ENCODE data around the gene RAET1E.

Gene RAET1E

DNA sequence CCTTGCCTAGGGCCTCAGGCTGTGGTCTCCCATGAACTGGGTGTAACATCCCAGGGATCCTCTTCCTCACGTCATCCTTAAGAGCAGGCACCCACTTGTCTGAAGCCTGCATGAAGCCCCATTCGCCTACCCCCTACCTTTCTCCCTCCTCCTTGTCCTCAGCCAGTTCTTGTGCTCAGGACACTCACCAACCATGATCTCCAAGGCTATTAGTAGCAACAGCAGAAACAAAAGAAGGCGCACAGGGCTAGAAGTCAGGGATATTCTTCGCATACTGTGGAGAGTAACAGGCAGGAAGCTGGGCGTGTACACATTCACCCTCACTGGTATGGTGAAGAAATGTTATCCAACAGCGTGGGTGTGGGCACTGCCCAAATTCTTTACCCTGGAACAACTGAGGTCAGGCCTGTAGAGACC lies 7.3 kb downstream of the RAET1E start:
- no peak for DNase-seq (ENCODE audit: low read depth in 2 of 2)

GRCh38 chr6:149889326-149889725 lies 8.6 kb downstream of the RAET1E start:
- DNase-seq (ENCODE audit: low read depth in 2 of 2) = no peak

- no peak for DNase-seq (ENCODE audit: low read depth in 2 of 2)
These were observed 9.3 kb downstream of the RAET1E start for GRCh38 chr6:149888659-149889058.

GRCh38 chr6:149888093-149888492 lies 9.8 kb downstream of the RAET1E start:
- no peak for DNase-seq (ENCODE audit: low read depth in 2 of 2)

DNA sequence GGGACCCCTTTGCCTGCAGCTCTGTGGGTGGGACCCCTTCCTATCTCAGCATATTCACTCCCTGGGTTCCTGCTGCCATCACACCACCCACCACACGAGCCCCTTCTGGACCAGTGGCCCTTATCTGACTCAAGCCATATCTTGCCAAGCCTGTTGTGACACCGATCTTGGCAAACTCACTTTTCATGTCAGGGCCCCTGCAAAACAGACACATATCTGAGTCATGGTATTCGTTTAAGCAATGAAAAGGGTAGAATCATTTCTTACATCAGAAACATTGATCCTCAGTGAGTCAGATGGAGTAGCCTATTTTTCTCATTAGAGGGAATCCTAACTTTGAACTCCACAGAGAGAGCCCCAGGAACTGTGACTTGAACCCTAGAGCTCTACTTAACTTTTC lies 10.6 kb downstream of the RAET1E start:
- no peak for DNase-seq (ENCODE audit: low read depth in 2 of 2)

DNA sequence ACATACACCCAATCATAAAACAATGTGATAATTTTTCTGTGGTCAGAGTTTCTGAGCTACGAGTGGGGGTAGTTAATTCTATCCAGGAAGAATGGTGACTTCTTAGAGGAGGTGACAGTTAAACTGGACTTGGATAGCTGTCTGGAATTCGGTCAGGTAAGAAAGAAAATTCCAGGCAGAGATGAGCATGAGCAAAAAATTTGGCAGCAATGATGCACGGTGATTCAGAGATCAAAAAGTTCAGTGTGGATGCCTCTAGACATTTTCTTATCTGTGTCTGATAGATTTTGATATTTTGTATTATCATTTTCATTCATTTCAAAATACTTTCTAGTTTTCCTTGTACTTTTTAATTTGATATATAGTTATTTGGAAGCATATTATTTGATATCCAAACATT lies 12.0 kb downstream of the RAET1E start:
- DNase-seq (ENCODE audit: low read depth in 2 of 2) = no peak

- DNase-seq (ENCODE audit: low read depth in 2 of 2) = no peak
These were observed 13.3 kb downstream of the RAET1E start for GRCh38 chr6:149884617-149885016.

- DNase-seq (ENCODE audit: low read depth in 2 of 2) = no peak
These were observed 13.7 kb downstream of the RAET1E start for GRCh38 chr6:149884215-149884614.

- DNase-seq (ENCODE audit: low read depth in 2 of 2) = no peak
These were observed 16.1 kb downstream of the RAET1E start for GRCh38 chr6:149881860-149882259.

GRCh38 chr6:149881066-149881766 lies 16.7 kb downstream of the RAET1E start:
- no peak for DNase-seq (ENCODE audit: low read depth in 2 of 2)

- no peak for DNase-seq (ENCODE audit: low read depth in 2 of 2)
These were observed 20.3 kb downstream of the RAET1E start for GRCh38 chr6:149877659-149878058.

DNA sequence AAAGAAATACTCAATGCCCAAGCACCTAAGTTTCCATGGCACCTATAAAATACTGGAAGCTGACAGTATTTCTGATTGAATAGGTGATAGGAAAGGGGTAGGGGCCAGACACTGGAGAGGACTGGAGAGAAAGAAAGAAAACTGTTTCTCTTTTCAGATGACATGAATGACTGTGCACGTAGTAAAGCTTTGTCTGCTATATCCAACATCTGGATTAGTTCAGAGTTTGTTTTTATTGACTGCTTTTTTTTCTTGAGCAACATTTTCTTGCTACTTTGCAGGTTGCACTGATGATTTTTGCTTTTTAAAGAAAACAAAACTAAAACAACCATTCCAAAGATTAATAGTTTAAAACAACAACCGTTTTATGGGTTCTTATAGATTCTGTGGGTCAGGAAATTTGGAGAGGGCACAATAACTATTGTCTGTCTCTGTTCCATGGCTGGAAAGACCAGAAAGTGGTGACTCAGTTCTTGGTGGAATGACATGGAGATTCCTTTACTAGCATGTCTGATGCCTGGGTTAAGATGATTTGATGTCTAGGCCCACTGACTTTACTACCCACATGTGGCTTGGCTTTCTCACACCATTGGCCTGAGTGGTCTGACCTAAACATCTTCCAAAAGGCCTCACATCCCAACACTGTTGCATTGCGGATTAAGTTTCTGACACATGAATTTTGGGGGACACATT lies 21.5 kb downstream of the RAET1E start:
- no peak for DNase-seq (ENCODE audit: low read depth in 2 of 2)

DNA sequence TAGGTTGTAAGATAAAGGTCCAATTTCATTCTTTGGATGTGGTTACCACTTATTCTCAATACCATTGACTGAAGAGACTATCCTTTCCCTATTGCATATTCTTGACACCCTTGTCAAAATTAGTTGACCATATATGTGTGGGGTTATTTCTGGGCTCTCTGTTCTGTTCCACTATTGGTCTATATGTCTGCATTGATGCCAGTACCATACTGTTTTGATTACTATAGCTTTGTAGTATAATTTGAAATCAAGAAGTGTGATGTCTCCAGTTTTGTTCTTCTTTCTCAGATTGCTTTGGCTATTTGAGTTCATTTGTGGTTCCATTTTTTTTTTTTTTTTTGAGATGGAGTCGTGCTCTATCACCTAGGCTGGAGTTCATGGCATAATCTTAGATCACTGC lies 25.7 kb downstream of the RAET1E start:
- no peak for DNase-seq (ENCODE audit: low read depth in 2 of 2)

DNA sequence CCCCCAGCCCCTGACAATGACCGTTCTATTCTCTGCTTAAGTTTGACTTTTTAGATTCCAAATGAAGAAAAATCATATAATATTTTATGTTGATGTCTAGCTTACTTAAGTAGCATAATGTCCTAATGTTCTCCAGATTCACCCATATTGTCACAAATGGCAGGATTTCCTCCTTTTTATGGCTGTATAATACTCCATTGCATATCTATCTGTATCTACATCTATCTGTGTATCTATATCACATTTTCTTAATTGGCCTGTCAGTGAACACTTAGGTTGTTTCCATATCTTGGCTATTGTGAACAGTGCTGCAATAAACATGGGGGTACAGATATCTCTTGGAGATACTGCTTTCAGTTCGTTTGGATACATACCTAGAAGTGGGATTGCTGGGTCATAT lies 26.7 kb downstream of the RAET1E start:
- no peak for DNase-seq (ENCODE audit: low read depth in 2 of 2)

- no peak for DNase-seq (ENCODE audit: low read depth in 2 of 2)
These were observed 28.5 kb downstream of the RAET1E start for GRCh38 chr6:149869275-149869892.

- no peak for DNase-seq (ENCODE audit: low read depth in 2 of 2)
These were observed 29.9 kb downstream of the RAET1E start for GRCh38 chr6:149867876-149868640.

GRCh38 chr6:149864578-149865535 lies 33.1 kb downstream of the RAET1E start:
- DNase-seq (ENCODE audit: low read depth in 2 of 2) = no peak

DNA sequence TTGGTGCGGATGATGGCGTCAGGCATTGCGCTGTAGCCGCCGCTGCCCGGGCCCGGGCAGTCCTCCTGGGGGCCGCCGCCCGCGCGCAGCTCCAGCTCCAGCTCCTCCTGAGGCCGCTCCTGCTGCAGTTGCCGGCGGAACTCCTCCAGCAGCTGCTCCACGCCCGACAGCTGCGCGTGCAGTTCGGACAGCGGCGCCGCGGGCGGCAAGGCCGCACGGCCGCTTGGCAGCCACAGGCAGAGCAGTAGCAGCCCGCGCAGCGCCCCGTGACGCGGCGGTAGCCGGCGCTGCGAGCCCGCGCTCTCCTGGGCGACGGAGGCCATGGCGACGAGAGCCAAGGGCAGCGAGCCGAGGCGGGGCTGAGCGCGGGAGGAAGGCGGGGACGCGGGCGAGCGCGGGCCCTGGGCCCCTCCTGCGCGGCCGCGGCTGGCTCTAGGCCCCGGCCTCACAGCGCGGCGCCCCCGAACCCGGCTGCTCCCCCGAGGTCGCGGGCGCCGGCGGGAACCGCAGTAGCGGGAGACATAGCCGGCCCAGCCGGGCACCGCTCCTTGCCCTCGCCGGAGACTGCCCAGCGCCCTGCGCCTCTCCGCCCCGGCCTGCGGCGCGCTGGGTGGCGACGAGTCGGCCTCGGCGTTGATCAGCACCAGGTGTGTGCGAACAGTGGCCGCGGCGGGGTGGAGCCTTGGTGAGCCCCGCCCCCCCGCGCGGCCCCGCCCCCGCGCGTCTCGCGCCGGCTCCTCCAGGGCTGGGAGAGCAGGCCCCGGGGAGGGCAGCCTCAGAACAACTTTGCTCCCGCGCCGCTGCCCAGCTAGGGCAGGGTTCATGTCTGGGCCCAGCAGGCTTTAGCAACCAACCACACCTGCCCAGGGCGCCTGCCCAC lies 34.0 kb downstream of the RAET1E start, which contains the start of gene LRP11:
LRP11 (minus strand) TSS at position 662 of the 880 bp plus-strand sequence; CDS start at position 323, 339 bp downstream.
- DNase-seq (ENCODE audit: low read depth in 2 of 2) = no peak

DNA sequence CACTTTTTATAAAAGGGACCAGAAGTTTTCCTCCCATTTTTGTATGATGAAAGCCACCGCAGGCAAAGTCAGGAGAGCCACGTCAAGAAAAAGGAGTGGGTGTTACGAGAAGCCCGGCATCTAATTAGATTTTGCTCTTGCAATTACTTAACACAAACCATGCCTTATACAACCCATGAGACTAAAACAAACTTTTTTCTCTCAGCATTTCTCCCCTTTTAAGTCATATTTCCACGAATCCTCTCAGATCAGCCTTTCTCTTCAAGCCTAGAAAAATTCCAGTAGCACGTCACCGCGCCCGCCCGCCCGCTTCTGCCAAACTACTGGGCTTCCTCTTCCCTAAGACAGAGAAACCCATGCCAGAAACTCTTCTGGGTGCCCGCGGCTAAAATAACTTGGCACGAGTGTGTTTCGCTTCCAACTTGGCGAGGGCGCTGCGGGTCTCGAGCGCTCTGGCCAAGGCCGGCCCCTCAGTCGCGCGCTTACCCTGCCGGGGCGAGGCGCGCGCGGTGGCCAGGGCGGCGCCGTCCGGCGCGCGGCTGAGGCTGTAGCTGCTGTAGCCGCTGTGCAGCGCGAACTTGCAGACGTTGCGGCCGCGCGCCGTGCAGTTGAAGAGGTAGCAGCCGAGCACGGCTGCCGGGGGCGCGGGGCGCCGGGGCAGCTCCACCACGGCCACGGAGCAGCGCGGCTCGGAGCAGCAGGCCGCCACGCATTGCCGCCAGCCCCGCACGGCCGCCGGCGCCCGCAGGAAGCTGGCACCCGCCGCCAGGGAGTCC lies 34.8 kb downstream of the RAET1E start:
- DNase-seq (ENCODE audit: low read depth in 2 of 2) = no peak
